ENCODE data around the gene KLHL6. TPM values are rescaled to one million over a fixed set of nuclear protein-coding genes. Genes with fewer than 3 reads are reported as not detected.
A peak's percentile ranks its signal among the peaks of the same experiment; 100 is the strongest.

KLHL6 gene
- total and polyA plus RNA-seq, 10 of the 15 experiments (the other 5 are each of a cell fraction or from before 2014, with no cell fraction given) = 4.0 to 91.8 (median 24.4) TPM

DNA sequence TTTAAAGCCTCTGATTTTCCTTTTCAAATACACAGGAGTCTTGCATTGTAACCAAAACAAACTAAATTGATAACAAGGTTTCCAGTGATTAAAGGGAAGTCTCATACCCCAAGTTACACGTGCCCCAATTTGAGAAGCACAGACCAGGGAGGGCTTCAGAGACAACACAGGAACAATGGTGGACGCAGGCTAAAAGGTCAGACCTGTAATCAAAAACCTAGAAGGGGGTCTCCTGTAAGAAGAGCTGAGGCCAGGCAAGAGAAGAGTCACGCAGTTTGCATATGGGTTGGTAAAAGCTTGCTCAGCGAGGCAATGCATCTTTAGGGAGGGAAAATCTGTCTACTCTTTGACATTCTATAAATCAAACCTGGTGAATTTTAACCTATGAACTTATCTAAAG, 68.5 kb downstream of the KLHL6 start:
- ChIA-PET POLR2A (interaction anchor here (0.7 to 1.8 kb wide), 4 partner anchors 8 to 349 kb away, joined by 4 to 7 read pairs (median 4); partner anchors contain the start of gene KLHL6), RAD21 (ENCODE audit: unreplicated experiment) (interaction anchor here (0.9 to 1.1 kb wide), 2 partner anchors 13 to 54 kb away, joined by 3 to 4 read pairs; no protein-coding TSS in a partner anchor), SMC1A (ENCODE audit: uncharacterized antibody, unreplicated experiment) (interaction anchor here (1.0 to 2.2 kb wide), 4 partner anchors 8 to 50 kb away, joined by 3 to 9 read pairs (median 4); no protein-coding TSS in a partner anchor), CTCF (interaction anchor here (0.8 to 1.9 kb wide), 3 partner anchors 14 to 73 kb away, joined by 3 to 6 read pairs (median 3); no protein-coding TSS in a partner anchor)
- no TSS peak for BruUV-seq (replicated peaks)
- no peaks in the 10 kb centered on the region for H3K79me2 ChIP-seq (ENCODE audit: control insufficient read depth, insufficient read depth, low read length)
- DNase-seq (ENCODE audit: low read depth, low spot score) (no peak), FAIRE-seq (no peak), ATAC-seq (no peak)
- no peak overlapping the region for H3K4me2 ChIP-seq (ENCODE audit: control insufficient read depth, insufficient read depth)
- no peaks in the 10 kb centered on the region for H3K9me3 ChIP-seq (replicated peaks; ENCODE audit: control insufficient read depth, insufficient read depth, low read length)
- H4K20me1 ChIP-seq (ENCODE audit: control insufficient read depth, insufficient read depth) = no peaks in the 10 kb centered on the region
- H3K4me3 ChIP-seq = no peak overlapping the region
- no peaks in the 10 kb centered on the region for H3K4me1 ChIP-seq (ENCODE audit: control insufficient read depth, insufficient read depth, low read length)
- in situ Hi-C loops (cut with MboI) (no loop called here), intact Hi-C loops (cut with micrococcal nuclease; ENCODE audit: unreplicated experiment) (no loop called here)
- no peaks in the 10 kb centered on the region for H3K27me3 ChIP-seq (replicated peaks in 1 of 2; ENCODE audit: control insufficient read depth in 2 of 2, insufficient read depth in 2 of 2, low read length in 1 of 2)
- H2AFZ ChIP-seq (ENCODE audit: control insufficient read depth, low read depth, low read length) = no peak overlapping the region
- peaks cover 0 to 6% of the 10 kb centered on the region in 2 experiments; a peak in 2 of 4 replicates for H3K36me3 ChIP-seq (ENCODE audit: control insufficient read depth in 2 of 2, insufficient read depth in 2 of 2, low read length in 1 of 2)
- H3K9ac ChIP-seq (ENCODE audit: control insufficient read depth, insufficient read depth, low read length) = no peak overlapping the region
- WGBS (ENCODE audit: insufficient coverage, insufficient replicate concordance, low lambda C conversion rate, missing lambda C conversion rate) = 43% methylated on average over 4 of the region's 4 CpGs
- TF ChIP-seq POLR2AphosphoS2 (IDR thresholded peaks at IDR 0.05; ENCODE audit: low read depth, low read length) = peak; percentile 24; the same call in 1 of the 2 replicates
- TF ChIP-seq ATF7 (IDR thresholded peaks at IDR 0.05; ENCODE audit: low read depth) = no peak
- no peak overlapping the region for H3K27ac ChIP-seq (ENCODE audit: control insufficient read depth, insufficient read depth)

DNA sequence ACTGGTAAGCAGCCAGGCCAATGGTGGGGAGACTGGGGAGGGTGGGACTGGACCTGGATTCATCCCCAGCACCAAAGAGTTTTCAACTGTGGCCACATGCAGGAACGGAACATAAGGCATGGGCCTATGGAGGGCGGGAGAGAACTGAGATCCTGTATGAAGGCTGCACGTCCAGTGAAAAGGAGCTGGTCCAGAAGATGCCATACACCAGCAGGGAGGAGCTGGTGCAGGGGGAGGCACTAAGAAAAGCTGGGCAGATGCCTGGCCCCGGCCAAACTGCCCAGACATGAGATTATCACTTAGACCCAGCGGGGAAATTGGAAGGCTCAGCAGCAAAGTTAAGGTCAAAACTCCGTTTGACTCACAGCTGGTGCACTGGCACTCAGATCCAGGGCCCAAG, 69.0 kb downstream of the KLHL6 start:
- intact Hi-C loops (cut with micrococcal nuclease; ENCODE audit: unreplicated experiment) (no loop called here), in situ Hi-C loops (cut with MboI) (no loop called here)
- Histone ChIP-seq H3K9me3 (replicated peaks; ENCODE audit: control insufficient read depth, insufficient read depth, low read length) (no peaks in the 10 kb centered on the region), H3K4me1 (ENCODE audit: control insufficient read depth, insufficient read depth, low read length) (no peaks in the 10 kb centered on the region), H3K9ac (ENCODE audit: control insufficient read depth, insufficient read depth, low read length) (no peak overlapping the region), H3K4me2 (ENCODE audit: control insufficient read depth, insufficient read depth) (no peak overlapping the region), H3K4me3 (no peak overlapping the region), H3K36me3 (ENCODE audit: control insufficient read depth in 2 of 2, insufficient read depth in 2 of 2, low read length in 1 of 2) (peaks cover 0 to under 1% of the 10 kb centered on the region in 2 experiments; a peak in 2 of 4 replicates), H4K20me1 (ENCODE audit: control insufficient read depth, insufficient read depth) (no peaks in the 10 kb centered on the region), H3K27me3 (replicated peaks in 1 of 2; ENCODE audit: control insufficient read depth in 2 of 2, insufficient read depth in 2 of 2, low read length in 1 of 2) (no peaks in the 10 kb centered on the region), H3K79me2 (ENCODE audit: control insufficient read depth, insufficient read depth, low read length) (no peaks in the 10 kb centered on the region), H2AFZ (ENCODE audit: control insufficient read depth, low read depth, low read length) (no peak overlapping the region), H3K27ac (ENCODE audit: control insufficient read depth, insufficient read depth) (no peak overlapping the region)
- FAIRE-seq (no peak), DNase-seq (ENCODE audit: low read depth, low spot score) (no peak), ATAC-seq (no peak)
- RAD21 ChIA-PET (ENCODE audit: unreplicated experiment) = interaction anchor here (0.9 to 1.6 kb wide), 3 partner anchors 12 to 74 kb away, joined by 3 to 6 read pairs (median 4); no protein-coding TSS in a partner anchor
- POLR2A ChIA-PET = interaction anchor here (0.8 to 1.8 kb wide), 3 partner anchors 7 to 69 kb away, joined by 4 to 7 read pairs (median 4); partner anchors contain the start of gene KLHL6
- no TSS peak for BruUV-seq (replicated peaks)
- SMC1A ChIA-PET (ENCODE audit: uncharacterized antibody, unreplicated experiment) = interaction anchor here (1.0 to 2.2 kb wide), 5 partner anchors 8 to 51 kb away, joined by 3 to 9 read pairs (median 4); no protein-coding TSS in a partner anchor
- 12% methylated on average over 5 of the region's 6 CpGs for WGBS (ENCODE audit: insufficient coverage, insufficient replicate concordance, low lambda C conversion rate, missing lambda C conversion rate)
- CTCF ChIA-PET = interaction anchor here (0.8 to 1.9 kb wide), 7 partner anchors 14 to 74 kb away, joined by 3 to 6 read pairs (median 3); no protein-coding TSS in a partner anchor
- no peak for TF ChIP-seq NR2C2 (IDR thresholded peaks at IDR 0.05; ENCODE audit: borderline replicate concordance, control insufficient read depth, insufficient read length, low read depth)
- no peak for TF ChIP-seq YBX1 (IDR thresholded peaks at IDR 0.05)
- no peak for TF ChIP-seq BACH1 (IDR thresholded peaks at IDR 0.05; ENCODE audit: borderline replicate concordance)
- TF ChIP-seq CHD4 (IDR thresholded peaks at IDR 0.05) = no peak
- no peak for TF ChIP-seq IRF5 (IDR thresholded peaks at IDR 0.05; ENCODE audit: borderline replicate concordance)
- TF ChIP-seq ZSCAN29 (IDR thresholded peaks at IDR 0.05) = no peak
- TF ChIP-seq RUNX3 (IDR thresholded peaks at IDR 0.05; ENCODE audit: low read length) = no peak
- no peak for TF ChIP-seq IKZF1 (conservative IDR thresholded peaks at IDR 0.05)
- TF ChIP-seq E2F8 (IDR thresholded peaks at IDR 0.05; ENCODE audit: low read depth, partially characterized antibody) = no peak
